ENCODE results near the gene SDF4.

DNA sequence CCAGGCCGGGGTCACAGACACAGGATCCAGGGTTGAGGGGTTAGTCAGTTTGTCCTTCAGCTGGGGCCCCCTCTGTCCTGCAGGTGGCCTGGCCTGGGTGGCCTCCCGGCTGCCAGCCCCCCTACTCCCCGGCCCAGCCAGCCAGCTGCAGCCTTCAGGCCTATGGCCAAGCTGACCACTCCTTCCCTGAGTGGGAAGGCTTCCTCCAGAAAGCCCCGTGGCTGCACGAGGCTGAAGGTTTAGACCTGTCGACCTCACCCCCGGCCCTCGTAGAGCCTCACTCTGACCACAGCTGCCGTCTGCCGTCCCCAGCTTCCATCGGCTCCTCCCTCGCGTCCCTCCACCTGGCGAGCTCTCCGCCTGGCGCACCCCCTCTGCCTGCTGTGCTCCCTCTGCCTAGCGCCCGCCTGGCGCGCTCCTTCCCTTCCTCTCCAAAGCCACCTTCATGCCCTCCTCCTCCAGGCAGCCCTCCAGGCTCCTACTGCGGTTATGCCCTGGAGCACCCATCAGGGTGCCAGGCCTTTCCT, 48.5 kb downstream of the SDF4 start:
- no peak for TF ChIP-seq CTCF (IDR thresholded peaks at IDR 0.05)
- no peak for TF ChIP-seq POLR2A (IDR thresholded peaks at IDR 0.05)

All from heart left ventricle (tissue), 13 donors.